HL-60 (cell line): Measurements from ENCODE around the gene STMP1.

Experiments
- DNase-seq, 2 experiments: peaks; one replicate each; pipeline ENCODE4 v3.0.0-alpha.2; 2010 to 2020; ENCODE audit warnings: low read depth in 1 of 2, low spot score in 1 of 2
- H3K27ac ChIP-seq: fragments of 250-450 bp; sonication (Bioruptor Pico); replicated peaks from 2 replicates; pipeline ENCODE4 v1.5.1; 2020; ENCODE audit warnings: mild to moderate bottlenecking, moderate library complexity
- H3K27me3 ChIP-seq: fragments of 250-450 bp; sonication (Bioruptor Pico); 2 replicates; pipeline ENCODE4 v1.5.1; 2021; ENCODE audit warnings: mild to moderate bottlenecking, moderate library complexity; ENCODE audit not compliant: insufficient read depth, poor library complexity, severe bottlenecking
- H3K4me3 ChIP-seq: replicated peaks from 2 replicates; pipeline ENCODE4 v1.5.1; 2011; ENCODE audit warnings: mild to moderate bottlenecking, control low read depth, low read length; ENCODE audit not compliant: insufficient read depth
- CTCF ChIP-seq: IDR thresholded peaks from one replicate; pipeline ENCODE4 v1.5.1; 2011; ENCODE audit warnings: low read length, control low read depth, inconsistent platforms; ENCODE audit not compliant: insufficient read depth
- GABPA ChIP-seq: IDR thresholded peaks from 2 replicates; pipeline ENCODE4 v1.6.1; 2012; ENCODE audit warnings: low read depth
- POLR2AphosphoS5 ChIP-seq: IDR thresholded peaks from 2 replicates; pipeline ENCODE4 v1.6.1; 2012; ENCODE audit warnings: low read depth
- REST ChIP-seq: IDR thresholded peaks from 2 replicates; pipeline ENCODE4 v1.6.1; 2012; ENCODE audit warnings: low read depth; ENCODE audit not compliant: insufficient replicate concordance
- SPI1 ChIP-seq: IDR thresholded peaks from 2 replicates; pipeline ENCODE4 v1.6.1; 2012; ENCODE audit warnings: low read depth, mild to moderate bottlenecking, borderline replicate concordance

The STMP1 gene

GRCh38 chr7:135714534-135715009 is 52.3 kb downstream of the STMP1 start:
- no peak overlapping the region for H3K27ac ChIP-seq
- DNase-seq = no peak
- H3K4me3 ChIP-seq = no peak overlapping the region
- no peaks in the 10 kb centered on the region for H3K27me3 ChIP-seq
- TF ChIP-seq CTCF (no peak), POLR2AphosphoS5 (no peak)

GRCh38 chr7:135715055-135715522 is 52.8 kb downstream of the STMP1 start:
- no peak overlapping the region for H3K4me3 ChIP-seq
- no peaks in the 10 kb centered on the region for H3K27me3 ChIP-seq
- no peak overlapping the region for H3K27ac ChIP-seq
- TF ChIP-seq POLR2AphosphoS5 (no peak), SPI1 (no peak), CTCF (no peak), REST (no peak), GABPA (no peak)
- DNase-seq = no peak

GRCh38 chr7:135715673-135716072 is 53.4 kb downstream of the STMP1 start:
- H3K4me3 ChIP-seq = no peak overlapping the region
- no peak for DNase-seq
- TF ChIP-seq POLR2AphosphoS5 = no peak
- no peak for TF ChIP-seq GABPA
- no peak for TF ChIP-seq REST
- no peak for TF ChIP-seq CTCF
- no peak for TF ChIP-seq SPI1

GRCh38 chr7:135716677-135717238 is 54.4 kb downstream of the STMP1 start:
- no peak for DNase-seq
- Histone ChIP-seq H3K27ac (no peak overlapping the region), H3K27me3 (no peaks in the 10 kb centered on the region), H3K4me3 (no peak overlapping the region)
- TF ChIP-seq CTCF = no peak
- TF ChIP-seq REST = no peak
- no peak for TF ChIP-seq POLR2AphosphoS5
- TF ChIP-seq GABPA = no peak
- no peak for TF ChIP-seq SPI1

More at GRCh38 chr7:135715673-135716072, 53.4 kb downstream of the STMP1 start:
- no peak overlapping the region for H3K27ac ChIP-seq
- H3K27me3 ChIP-seq = no peaks in the 10 kb centered on the region
